ENCODE measurements around the gene FAM3B.

FAM3B gene

GRCh38 chr21:41398831-41399230 is 82.2 kb downstream of the FAM3B start:
- DNase-seq: no peak

GRCh38 chr21:41399246-41399800 is 82.7 kb downstream of the FAM3B start:
- DNase-seq: no peak

- DNase-seq: no peak
These were observed 85.6 kb downstream of the FAM3B start for GRCh38 chr21:41402231-41402630.

GRCh38 chr21:41402796-41403195 is 86.2 kb downstream of the FAM3B start:
- DNase-seq: no peak

- no peak for DNase-seq
These were observed 86.7 kb downstream of the FAM3B start for GRCh38 chr21:41403331-41403730.

GRCh38 chr21:41403966-41404365 is 87.4 kb downstream of the FAM3B start:
- DNase-seq: no peak

GRCh38 chr21:41405321-41405720 is 88.7 kb downstream of the FAM3B start:
- DNase-seq: no peak

- DNase-seq: no peak
These were observed 89.7 kb downstream of the FAM3B start for GRCh38 chr21:41406340-41406739.

Data from activated gamma-delta T cell (primary cell).